WTC11 (cell line): ENCODE results near the gene ADD1. TPM values are rescaled to one million over a fixed set of nuclear protein-coding genes. Genes with fewer than 3 reads are reported as not detected.

ENCODE experiments used
- ATAC-seq: fragments of 200-7000 bp; cut with Tn5 transposase; 2 replicates; pipeline ENCODE4 v1.10.0; 2021; ENCODE audit warnings: mild to moderate bottlenecking, moderate library complexity
- CTCF ChIA-PET: fragments of 300-600 bp; sonication (Branson Sonifier 250); formaldehyde crosslinking; loops from one replicate; lab custom pipeline; 2021; ENCODE audit warnings: antibody characterized with exemption; lab: Charles Lee
- POLR2A ChIA-PET: fragments of 350-600 bp; sonication (Branson Sonifier 250); formaldehyde crosslinking; loops from one replicate; lab custom pipeline; 2021; ENCODE audit warnings: antibody characterized with exemption; lab: Charles Lee
- DNase-seq: peaks from one replicate; pipeline ENCODE4 v3.0.0; 2021; ENCODE audit warnings: low spot score
- H3K27ac Mint-ChIP-seq: 2 replicates; pipeline ENCODE4 v1.8.0; 2021; ENCODE audit warnings: mixed read lengths
- H3K27me3 Mint-ChIP-seq: 2 replicates; pipeline ENCODE4 v1.8.0; 2021; ENCODE audit warnings: low read depth, mild to moderate bottlenecking, moderate library complexity, mixed read lengths
- H3K36me3 Mint-ChIP-seq: 2 replicates; pipeline ENCODE4 v1.8.0; 2021; ENCODE audit warnings: mixed read lengths
- H3K4me1 Mint-ChIP-seq: 2 replicates; pipeline ENCODE4 v1.8.0; 2022; ENCODE audit warnings: mixed read lengths
- H3K4me3 Mint-ChIP-seq: 2 replicates; pipeline ENCODE4 v1.8.0; 2021; ENCODE audit warnings: mild to moderate bottlenecking, moderate library complexity, mixed read lengths
- H3K9me3 Mint-ChIP-seq: 2 replicates; pipeline ENCODE4 v1.8.0; 2021; ENCODE audit warnings: mixed read lengths
- ESRRA ChIP-seq: sonication (generic); formaldehyde crosslinking; IDR thresholded peaks from 2 replicates; pipeline ENCODE4 v1.8.1; 2022; ENCODE audit warnings: mild to moderate bottlenecking, missing genetic modification reagents, borderline replicate concordance
- GTF2I ChIP-seq: fragments of 250-450 bp; sonication (Bioruptor Pico); conservative IDR thresholded peaks from 2 replicates; pipeline ENCODE4 v1.4.0; 2021; ENCODE audit warnings: mild to moderate bottlenecking
- MXD4 ChIP-seq: fragments of 250-450 bp; sonication (Bioruptor Pico); IDR thresholded peaks from 2 replicates; pipeline ENCODE4 v1.8.0; 2021; ENCODE audit warnings: mild to moderate bottlenecking, moderate library complexity, borderline replicate concordance
- NFE2L1 ChIP-seq: sonication (generic); formaldehyde crosslinking; IDR thresholded peaks from 2 replicates; pipeline ENCODE4 v1.8.1; 2023; ENCODE audit warnings: missing genetic modification reagents
- NR3C1 ChIP-seq: sonication (generic); formaldehyde crosslinking; conservative IDR thresholded peaks from 2 replicates; pipeline ENCODE4 v1.8.1; 2023; ENCODE audit warnings: low read depth, mild to moderate bottlenecking, missing genetic modification reagents
- RELA ChIP-seq: sonication (generic); formaldehyde crosslinking; IDR thresholded peaks from 2 replicates; pipeline ENCODE4 v1.8.1; 2022; ENCODE audit warnings: missing genetic modification reagents, mild to moderate bottlenecking, borderline replicate concordance
- RORB ChIP-seq: fragments of 250-450 bp; sonication (Bioruptor Pico); IDR thresholded peaks from 2 replicates; pipeline ENCODE4 v1.9.0; 2021; ENCODE audit warnings: mild to moderate bottlenecking
- ZBTB21 ChIP-seq: sonication (generic); formaldehyde crosslinking; IDR thresholded peaks from 2 replicates; pipeline ENCODE4 v1.8.1; 2023; ENCODE audit warnings: mild to moderate bottlenecking, missing genetic modification reagents, borderline replicate concordance
- ZNF416 ChIP-seq: fragments of 250-450 bp; sonication (Bioruptor Pico); IDR thresholded peaks from 2 replicates; pipeline ENCODE4 v1.9.0; 2021; ENCODE audit warnings: mild to moderate bottlenecking, inconsistent platforms
- total RNA-seq: library from RNA; stranded (reverse); gene quantifications from 3 replicates; pipeline ENCODE4 v1.2.3, GENCODE V29; 2021
- TF ChIP-seq, protein P1 (sequence below): fragments of 250-450 bp; sonication (Bioruptor Pico); IDR thresholded peaks from 2 replicates; pipeline ENCODE4 v1.9.0; 2021; ENCODE audit warnings: mild to moderate bottlenecking
- TF ChIP-seq, protein P2 (sequence below): sonication (generic); formaldehyde crosslinking; IDR thresholded peaks from 2 replicates; pipeline ENCODE4 v1.8.0; 2022; ENCODE audit warnings: mild to moderate bottlenecking, missing genetic modification reagents
- TF ChIP-seq, protein P3 (sequence below): sonication (generic); formaldehyde crosslinking; IDR thresholded peaks from 2 replicates; pipeline ENCODE4 v1.8.0; 2022; ENCODE audit warnings: mild to moderate bottlenecking, missing genetic modification reagents
- TF ChIP-seq, protein P4 (sequence below): sonication (generic); formaldehyde crosslinking; IDR thresholded peaks from 2 replicates; pipeline ENCODE4 v1.8.1; 2022; ENCODE audit warnings: low read depth, missing genetic modification reagents, borderline replicate concordance
- TF ChIP-seq, protein P5 (sequence below): sonication (generic); formaldehyde crosslinking; conservative IDR thresholded peaks from 2 replicates; pipeline ENCODE4 v1.8.1; 2022; ENCODE audit warnings: mild to moderate bottlenecking, missing genetic modification reagents
- TF ChIP-seq, protein P6 (sequence below): sonication (generic); formaldehyde crosslinking; IDR thresholded peaks from 2 replicates; pipeline ENCODE4 v1.8.1; 2023; ENCODE audit warnings: mild to moderate bottlenecking, missing genetic modification reagents, moderate library complexity

Gene ADD1
- total RNA-seq, 1 experiment from 2014 or later, result 178 TPM

DNA sequence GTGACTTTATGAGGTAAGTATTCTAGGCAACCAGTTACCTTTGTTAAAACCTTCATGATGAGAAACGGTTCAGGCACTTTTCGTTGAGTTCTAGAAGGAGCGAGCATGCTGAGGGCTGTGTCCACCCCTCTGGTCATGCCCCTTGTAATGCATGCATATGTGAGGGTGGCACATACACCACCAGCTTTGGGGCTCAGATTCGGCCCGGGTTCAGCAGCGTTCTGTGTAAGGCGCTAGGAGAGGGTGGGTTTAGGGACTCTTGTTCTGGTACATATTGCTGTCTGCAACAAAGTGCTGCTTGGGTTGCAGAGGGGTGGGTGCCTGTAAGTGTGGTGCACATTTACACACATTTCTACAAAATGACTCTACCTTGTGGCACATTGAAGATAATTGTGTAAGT lies 65.0 kb downstream of the ADD1 start (continued):
- TF ChIP-seq, protein P1, sequence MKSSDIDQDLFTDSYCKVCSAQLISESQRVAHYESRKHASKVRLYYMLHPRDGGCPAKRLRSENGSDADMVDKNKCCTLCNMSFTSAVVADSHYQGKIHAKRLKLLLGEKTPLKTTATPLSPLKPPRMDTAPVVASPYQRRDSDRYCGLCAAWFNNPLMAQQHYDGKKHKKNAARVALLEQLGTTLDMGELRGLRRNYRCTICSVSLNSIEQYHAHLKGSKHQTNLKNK (CRISPR knock-in tag), result no peak
- TF ChIP-seq, protein P2, sequence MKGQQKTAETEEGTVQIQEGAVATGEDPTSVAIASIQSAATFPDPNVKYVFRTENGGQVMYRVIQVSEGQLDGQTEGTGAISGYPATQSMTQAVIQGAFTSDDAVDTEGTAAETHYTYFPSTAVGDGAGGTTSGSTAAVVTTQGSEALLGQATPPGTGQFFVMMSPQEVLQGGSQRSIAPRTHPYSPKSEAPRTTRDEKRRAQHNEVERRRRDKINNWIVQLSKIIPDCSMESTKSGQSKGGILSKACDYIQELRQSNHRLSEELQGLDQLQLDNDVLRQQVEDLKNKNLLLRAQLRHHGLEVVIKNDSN (CRISPR knock-in tag), result no peak

DNA sequence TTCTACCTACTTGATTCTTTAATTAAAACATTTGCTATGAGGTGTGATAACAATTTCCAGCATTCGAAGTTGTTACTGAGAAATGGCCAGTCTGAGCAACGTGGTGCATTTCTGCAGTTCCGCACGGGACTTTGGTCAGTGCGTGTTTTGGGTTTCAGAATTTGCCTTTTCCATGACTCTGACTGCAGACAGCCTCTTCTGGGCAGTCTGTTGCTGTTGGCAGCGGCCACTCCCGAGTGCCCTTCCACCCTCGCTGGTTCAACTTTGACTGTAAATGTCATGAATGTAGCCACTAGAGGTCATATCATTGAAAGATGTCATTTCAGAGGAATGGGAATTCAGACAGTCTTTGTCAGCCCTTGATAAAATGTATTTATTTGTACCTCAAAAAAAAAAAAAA lies 65.9 kb downstream of the ADD1 start:
- Mint-ChIP-seq H3K36me3 (peaks cover 58% of the 10 kb centered on the region), H3K27me3 (no peaks in the 10 kb centered on the region), H3K4me3 (no peak overlapping the region), H3K9me3 (no peaks in the 10 kb centered on the region), H3K4me1 (no peaks in the 10 kb centered on the region), H3K27ac (peak overlapping the region; percentile 84)
- no peak for DNase-seq
- TF ChIP-seq ZNF416 (CRISPR knock-in tag), result no peak
- TF ChIP-seq, protein P3, sequence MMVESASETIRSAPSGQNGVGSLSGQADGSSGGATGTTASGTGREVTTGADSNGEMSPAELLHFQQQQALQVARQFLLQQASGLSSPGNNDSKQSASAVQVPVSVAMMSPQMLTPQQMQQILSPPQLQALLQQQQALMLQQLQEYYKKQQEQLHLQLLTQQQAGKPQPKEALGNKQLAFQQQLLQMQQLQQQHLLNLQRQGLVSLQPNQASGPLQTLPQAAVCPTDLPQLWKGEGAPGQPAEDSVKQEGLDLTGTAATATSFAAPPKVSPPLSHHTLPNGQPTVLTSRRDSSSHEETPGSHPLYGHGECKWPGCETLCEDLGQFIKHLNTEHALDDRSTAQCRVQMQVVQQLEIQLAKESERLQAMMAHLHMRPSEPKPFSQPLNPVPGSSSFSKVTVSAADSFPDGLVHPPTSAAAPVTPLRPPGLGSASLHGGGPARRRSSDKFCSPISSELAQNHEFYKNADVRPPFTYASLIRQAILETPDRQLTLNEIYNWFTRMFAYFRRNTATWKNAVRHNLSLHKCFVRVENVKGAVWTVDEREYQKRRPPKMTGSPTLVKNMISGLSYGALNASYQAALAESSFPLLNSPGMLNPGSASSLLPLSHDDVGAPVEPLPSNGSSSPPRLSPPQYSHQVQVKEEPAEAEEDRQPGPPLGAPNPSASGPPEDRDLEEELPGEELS, result no peak
- TF ChIP-seq NFE2L1 (CRISPR knock-in tag), result no peak
- TF ChIP-seq ZBTB21 (CRISPR knock-in tag), result no peak
- no peak for TF ChIP-seq MXD4 (CRISPR knock-in tag)
- TF ChIP-seq RORB, result no peak
- no peak for TF ChIP-seq GTF2I (CRISPR knock-in tag)
- TF ChIP-seq, protein P4, sequence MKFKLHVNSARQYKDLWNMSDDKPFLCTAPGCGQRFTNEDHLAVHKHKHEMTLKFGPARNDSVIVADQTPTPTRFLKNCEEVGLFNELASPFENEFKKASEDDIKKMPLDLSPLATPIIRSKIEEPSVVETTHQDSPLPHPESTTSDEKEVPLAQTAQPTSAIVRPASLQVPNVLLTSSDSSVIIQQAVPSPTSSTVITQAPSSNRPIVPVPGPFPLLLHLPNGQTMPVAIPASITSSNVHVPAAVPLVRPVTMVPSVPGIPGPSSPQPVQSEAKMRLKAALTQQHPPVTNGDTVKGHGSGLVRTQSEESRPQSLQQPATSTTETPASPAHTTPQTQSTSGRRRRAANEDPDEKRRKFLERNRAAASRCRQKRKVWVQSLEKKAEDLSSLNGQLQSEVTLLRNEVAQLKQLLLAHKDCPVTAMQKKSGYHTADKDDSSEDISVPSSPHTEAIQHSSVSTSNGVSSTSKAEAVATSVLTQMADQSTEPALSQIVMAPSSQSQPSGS (CRISPR knock-in tag), result no peak
- no peak for TF ChIP-seq NR3C1 (CRISPR knock-in tag)
- TF ChIP-seq, protein P5, sequence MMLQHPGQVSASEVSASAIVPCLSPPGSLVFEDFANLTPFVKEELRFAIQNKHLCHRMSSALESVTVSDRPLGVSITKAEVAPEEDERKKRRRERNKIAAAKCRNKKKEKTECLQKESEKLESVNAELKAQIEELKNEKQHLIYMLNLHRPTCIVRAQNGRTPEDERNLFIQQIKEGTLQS (CRISPR knock-in tag), result no peak
- TF ChIP-seq RELA (CRISPR knock-in tag), result no peak
- CTCF ChIA-PET, result interaction anchor here (0.6 to 1.7 kb wide), 2 partner anchors 91 to 543 kb away, joined by 3 to 4 read pairs; no protein-coding TSS in a partner anchor
- ATAC-seq, result no peak
- POLR2A ChIA-PET, result no interaction called here

DNA sequence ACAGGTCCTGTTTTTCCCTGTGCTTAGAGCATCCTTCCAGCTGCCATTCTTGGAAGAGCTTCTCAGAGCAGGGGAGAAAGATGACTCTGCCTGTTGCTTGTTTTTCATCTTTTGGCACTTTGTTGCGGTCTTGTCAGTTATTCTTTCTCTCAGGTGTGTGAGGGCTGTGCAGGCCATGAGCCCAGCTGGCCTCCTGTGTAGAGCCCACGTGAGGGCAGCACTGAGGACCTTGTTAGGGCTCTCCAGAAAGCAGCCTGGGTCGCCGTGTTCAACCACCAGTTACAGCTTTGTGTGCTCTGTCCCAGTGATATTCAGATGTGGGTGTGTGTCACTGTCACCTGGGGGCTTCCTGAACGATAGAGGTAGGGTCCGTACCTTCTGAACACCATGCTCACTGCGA lies 66.8 kb downstream of the ADD1 start:
- DNase-seq, result peak; percentile 31
- POLR2A ChIA-PET, result no interaction called here
- Mint-ChIP-seq H3K36me3 (peaks cover 59% of the 10 kb centered on the region), H3K27ac (peak overlapping the region; percentile 33; the same call in 1 of the 2 replicates), H3K4me1 (no peaks in the 10 kb centered on the region), H3K9me3 (no peaks in the 10 kb centered on the region), H3K27me3 (no peaks in the 10 kb centered on the region), H3K4me3 (no peak overlapping the region)
- TF ChIP-seq, protein P6, sequence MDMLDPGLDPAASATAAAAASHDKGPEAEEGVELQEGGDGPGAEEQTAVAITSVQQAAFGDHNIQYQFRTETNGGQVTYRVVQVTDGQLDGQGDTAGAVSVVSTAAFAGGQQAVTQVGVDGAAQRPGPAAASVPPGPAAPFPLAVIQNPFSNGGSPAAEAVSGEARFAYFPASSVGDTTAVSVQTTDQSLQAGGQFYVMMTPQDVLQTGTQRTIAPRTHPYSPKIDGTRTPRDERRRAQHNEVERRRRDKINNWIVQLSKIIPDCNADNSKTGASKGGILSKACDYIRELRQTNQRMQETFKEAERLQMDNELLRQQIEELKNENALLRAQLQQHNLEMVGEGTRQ (CRISPR knock-in tag), result 0 out of 2 replicates have a peak, but pooled peaks have one; percentile 20
- TF ChIP-seq ESRRA (CRISPR knock-in tag), result no peak
- CTCF ChIA-PET, result interaction anchor here (0.6 to 2.1 kb wide), 11 partner anchors 14 to 149 kb away, joined by 3 to 6 read pairs (median 4); partner anchors contain the start of genes GRK4 and SH3BP2
- ATAC-seq, result peak; percentile 79
